ENCODE measurements around the gene PTCH2.

- TF ChIP-seq TAF1 (IDR thresholded peaks at IDR 0.05; ENCODE audit: low read depth, low read length) (no peak), POLR2A (IDR thresholded peaks at IDR 0.05; ENCODE audit: low read depth, low read length) (no peak), POLR2AphosphoS5 (IDR thresholded peaks at IDR 0.05; ENCODE audit: low read depth, low read length) (no peak), SPI1 (IDR thresholded peaks at IDR 0.05; ENCODE audit: low read depth, low read length) (no peak)
These were observed 5.6 kb upstream of the PTCH2 start for GRCh38 chr1:44848456-44849181.

Measured in GM12891 (cell line).